Ovary (tissue), 3 donors: Measurements from ENCODE around the gene HNRNPA3.

Experiments used
- CTCF ChIP-seq, 3 donors: fragments of 450-650 bp in 2 of 3; fragments of 200-600 bp in 1 of 3; IDR thresholded peaks; one replicate each; pipeline versions ENCODE4 v1.5.1 to v1.8.0; 2016 to 2022; ENCODE audit warnings: antibody characterized with exemption in 3 of 3, mild to moderate bottlenecking in 1 of 3
- EP300 ChIP-seq: sonication (generic); formaldehyde crosslinking; IDR thresholded peaks from one replicate; pipeline ENCODE4 v1.6.1; 2017; ENCODE audit warnings: antibody characterized with exemption
- POLR2A ChIP-seq: fragments of 450-650 bp; IDR thresholded peaks from one replicate; pipeline ENCODE4 v1.6.1; 2017; ENCODE audit warnings: antibody characterized with exemption, mild to moderate bottlenecking, moderate library complexity
- donor health status: DM: no; HTN: no; CAD: no.

- TF ChIP-seq CTCF (IDR thresholded peaks at IDR 0.05) = no peak
- TF ChIP-seq EP300 = no peak
- no peak for TF ChIP-seq POLR2A
These were observed 48.5 kb upstream of the HNRNPA3 start for GRCh38 chr2:177164131-177164530.
